NCI-H526 (cell line): ENCODE results near the gene SETD5.

Experiments used
- DNase-seq, 2 experiments: peaks; one replicate each; lab custom pipeline; 2025; lab: John Stamatoyannopoulos, UW

The SETD5 gene

GRCh38 chr3:9388562-9389272 is 8.7 kb upstream of the SETD5 start:
- DNase-seq, result no peak

DNA sequence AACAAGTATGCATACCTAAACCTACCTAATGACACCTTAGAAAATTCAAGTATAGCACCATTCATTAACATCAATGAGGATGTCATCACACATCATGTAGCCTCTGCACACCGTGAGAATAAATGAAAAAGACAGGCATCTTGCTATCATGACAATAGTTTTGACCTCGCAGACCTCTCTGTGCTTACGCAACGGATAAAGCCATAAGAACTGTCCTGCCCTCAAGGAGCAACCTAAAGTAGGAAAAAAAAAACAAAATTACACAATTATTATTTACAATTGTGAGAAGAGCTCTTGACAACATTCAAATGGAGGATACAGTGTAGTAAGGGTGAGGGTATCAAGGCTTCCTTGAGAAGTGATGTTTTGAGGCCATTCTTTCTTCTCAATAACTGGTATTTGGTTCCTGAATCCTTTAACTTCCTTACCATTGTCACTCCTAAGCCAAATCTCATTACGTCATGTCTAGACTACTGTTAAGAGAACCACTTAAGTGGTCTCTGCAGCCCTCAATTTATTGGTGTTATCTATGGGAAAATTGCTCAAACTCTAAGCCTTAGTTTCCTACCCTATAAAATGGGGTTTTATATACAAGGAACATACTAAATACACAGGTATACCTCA is 7.0 kb upstream of the SETD5 start:
- no peak for DNase-seq

GRCh38 chr3:9392041-9392440 is 5.4 kb upstream of the SETD5 start:
- no peak for DNase-seq

DNA sequence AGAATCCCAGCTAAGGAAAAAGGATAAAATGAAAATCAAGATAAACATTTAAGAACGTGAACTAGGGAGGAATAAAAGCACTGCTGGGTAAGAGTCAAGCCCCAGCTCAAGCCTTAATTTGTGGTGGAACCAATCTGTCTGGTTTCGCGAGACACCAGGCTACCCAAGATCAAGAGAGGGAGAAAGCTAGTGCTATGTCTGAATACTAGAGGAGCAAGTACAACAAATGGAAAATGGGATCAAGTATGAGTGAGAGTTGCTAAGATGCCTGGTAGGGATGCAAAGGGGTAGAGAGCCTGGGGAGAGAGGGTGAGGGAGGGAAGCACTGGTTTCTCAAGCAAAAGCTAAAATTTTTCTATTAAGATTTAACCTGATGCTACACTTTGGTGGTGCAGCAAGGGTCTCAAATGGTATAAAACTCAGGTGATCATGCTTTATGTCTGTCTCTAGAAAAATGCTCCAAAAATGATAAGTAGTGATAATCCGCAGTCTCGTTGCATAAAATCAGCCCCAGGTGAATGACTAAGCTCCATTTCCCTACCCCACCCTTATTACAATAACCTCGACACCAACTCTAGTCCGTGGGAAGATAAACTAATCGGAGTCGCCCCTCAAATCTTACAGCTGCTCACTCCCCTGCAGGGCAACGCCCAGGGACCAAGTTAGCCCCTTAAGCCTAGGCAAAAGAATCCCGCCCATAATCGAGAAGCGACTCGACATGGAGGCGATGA is 1.7 kb upstream of the SETD5 start:
- DNase-seq, result no peak

DNA sequence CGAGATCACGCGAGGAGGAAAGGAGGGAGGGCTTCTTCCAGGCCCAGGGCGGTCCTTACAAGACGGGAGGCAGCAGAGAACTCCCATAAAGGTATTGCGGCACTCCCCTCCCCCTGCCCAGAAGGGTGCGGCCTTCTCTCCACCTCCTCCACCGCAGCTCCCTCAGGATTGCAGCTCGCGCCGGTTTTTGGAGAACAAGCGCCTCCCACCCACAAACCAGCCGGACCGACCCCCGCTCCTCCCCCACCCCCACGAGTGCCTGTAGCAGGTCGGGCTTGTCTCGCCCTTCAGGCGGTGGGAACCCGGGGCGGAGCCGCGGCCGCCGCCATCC is 1.1 kb upstream of the SETD5 start:
- DNase-seq, result peak in 1 of 2 experiments; percentile 85

GRCh38 chr3:9396632-9397331 is 633 bp upstream of the SETD5 start:
- DNase-seq, result peak; percentile 97 to 99

DNA sequence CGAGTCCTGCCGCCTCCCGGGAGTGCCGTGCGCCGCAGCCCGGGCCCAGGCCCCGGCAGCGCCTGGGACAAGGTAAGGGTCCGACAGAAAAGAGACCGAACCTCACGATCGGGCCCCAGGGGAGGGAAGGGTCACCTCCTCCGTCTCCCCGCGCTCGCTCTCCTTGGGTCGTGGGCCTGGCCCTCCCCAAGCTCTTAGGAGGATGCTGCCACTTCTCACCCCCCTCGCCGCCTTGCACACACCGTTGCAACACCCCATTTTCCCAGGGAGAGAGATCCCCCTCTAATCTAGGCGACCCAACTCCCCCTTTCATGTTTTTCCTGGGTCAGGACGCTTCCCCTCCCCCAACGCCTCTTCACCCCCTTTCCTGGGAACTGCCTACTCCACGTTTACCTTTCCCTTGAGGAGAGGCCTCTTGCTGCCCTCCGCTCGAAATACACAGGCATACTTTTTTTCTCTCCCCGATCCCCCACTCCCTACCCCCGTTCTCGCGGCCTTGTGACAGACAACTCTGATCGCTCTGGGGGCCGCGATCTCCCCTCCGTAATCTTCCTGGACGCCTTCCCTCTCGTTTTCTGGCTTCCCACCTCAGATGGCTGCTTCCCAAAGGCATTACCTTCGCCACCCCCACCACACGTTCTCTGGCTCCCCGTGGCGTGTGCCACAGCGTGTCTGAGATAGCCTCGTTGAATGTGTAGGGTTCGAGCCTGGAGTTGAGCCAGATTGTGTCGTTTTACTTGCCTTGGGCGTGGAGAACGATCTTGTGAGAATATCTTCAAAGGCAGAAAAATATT is 688 bp downstream of the SETD5 start:
- peak in 1 of 2 experiments; percentile 47 for DNase-seq

DNA sequence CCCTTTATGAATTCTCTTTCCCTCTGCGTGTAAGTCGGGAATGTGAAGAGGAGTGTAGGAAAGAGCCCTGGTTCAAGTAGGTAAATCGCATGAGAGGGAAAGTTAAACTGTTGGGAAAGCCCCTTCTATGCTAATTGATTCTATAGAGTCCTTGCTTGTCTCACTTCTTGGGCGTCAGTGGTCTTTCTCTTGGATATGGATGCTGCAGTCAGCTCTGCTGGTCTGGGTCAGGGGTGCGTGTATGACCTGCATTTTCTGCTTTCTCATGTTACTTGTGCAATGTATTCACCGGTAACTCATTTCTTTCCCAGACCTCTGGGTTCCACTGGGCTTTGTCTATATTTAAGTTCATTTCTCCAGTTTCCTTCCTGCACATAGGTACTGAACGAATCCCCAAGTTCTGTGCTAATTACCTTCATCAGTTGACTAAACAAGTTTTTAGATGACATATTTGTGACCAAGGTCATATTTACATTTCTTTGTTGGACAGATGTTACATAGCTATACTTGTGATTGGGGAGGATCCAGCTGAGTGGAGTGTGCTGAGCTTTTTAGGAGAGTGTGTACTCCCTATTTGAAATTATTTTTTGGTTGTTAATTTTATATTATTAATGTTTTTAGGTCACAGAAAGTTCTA is 1.4 kb downstream of the SETD5 start:
- DNase-seq, result peak; percentile 29 to 33

GRCh38 chr3:9399337-9399703 is 1.9 kb downstream of the SETD5 start:
- DNase-seq, result no peak

DNA sequence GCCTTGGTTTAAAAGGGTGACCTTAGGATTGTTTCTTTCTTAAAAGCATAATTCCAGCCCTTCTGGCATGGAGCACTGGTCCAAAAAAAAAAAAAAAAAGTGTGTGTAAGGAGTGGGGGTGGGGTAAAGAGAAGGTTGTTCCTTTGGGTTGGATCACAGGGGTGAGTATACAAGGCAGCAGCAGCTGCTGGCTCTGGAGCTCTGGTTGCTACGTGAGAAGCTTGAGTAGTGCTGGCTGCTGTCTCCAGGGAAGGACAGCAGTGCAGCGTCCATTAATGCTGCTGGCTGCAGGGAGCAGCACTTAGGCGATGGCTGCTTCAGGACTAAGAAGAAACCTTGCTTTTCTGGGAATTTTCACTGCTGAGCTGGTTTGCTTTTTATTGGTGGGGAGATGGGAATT is 2.3 kb downstream of the SETD5 start:
- DNase-seq, result peak; percentile 46 to 83

DNA sequence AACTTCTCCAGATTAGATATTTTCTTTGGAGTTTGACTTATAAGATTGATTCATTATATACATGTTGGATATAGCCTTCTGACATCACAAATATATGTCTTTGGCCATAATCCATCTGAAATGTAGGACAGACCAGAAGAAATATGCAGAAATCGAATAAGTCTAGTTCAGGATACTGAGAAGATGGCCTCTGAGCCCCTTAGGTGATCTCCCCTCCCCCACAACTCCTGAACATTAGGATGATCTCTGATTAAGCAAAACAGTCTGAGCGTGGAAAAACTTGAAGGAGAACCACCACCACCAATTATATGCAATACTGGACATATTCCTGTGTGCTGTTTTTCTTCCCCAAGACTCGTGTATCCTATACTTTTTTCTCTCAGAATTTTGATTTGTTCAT is 3.2 kb downstream of the SETD5 start:
- peak in 1 of 2 experiments; percentile 57 for DNase-seq

DNA sequence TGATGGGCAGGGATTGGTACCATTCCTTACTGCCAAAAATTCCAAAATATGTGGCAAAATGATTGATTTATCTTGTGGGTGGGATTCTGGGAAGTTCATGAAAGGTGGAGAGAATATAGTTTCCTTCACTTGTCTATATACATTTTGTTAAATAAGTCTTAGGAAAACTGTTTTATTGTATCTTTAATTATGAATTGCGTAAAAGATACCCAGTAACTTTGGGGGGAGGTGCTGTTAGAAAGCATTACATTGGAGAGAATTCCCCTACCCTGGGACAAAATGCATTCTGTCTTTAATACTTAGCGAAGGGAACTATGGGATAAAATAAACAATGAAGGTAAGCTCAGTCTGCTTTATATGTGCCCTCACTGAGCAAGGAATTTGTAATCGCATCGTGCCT is 4.6 kb downstream of the SETD5 start:
- peak in 1 of 2 experiments; percentile 9 for DNase-seq

DNA sequence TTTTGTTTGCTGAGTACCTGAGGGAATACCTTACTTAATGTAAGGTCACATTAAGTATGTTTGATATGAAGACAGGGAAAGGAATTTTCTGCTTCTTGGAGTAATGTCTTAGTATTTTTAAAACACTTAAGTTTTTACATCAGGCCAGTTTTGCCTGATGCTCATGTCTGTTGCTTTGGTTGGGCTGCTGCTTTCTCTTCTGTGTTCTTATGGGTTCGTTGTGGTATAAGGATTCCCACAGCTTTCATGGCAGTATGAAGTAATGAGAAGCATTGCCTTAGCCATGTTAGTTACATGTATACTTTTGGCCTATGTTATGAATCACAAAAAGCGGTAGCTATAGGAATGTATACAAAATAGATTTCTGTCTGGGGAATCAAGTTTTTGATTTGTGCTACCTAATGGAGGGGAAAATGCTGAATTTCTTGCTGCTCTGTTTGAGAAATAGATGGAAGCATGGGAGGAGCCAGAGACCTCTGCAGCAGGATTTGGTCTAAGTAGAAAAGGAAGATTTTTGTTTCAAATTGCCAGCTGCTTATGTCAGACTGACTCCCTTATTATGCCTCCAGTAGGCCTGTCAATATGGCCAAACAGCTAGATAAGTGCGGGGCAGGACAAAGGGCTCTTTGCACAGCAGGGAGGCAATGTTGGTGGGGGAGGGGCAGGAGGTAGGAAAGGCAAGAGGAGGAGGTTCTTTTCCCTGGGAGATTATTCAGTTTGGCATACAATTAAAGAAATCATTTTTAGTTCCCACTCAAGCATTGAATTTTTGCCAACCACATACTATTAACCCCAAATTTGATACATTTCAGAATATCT is 5.2 kb downstream of the SETD5 start:
- DNase-seq, result peak; percentile 57 to 78

DNA sequence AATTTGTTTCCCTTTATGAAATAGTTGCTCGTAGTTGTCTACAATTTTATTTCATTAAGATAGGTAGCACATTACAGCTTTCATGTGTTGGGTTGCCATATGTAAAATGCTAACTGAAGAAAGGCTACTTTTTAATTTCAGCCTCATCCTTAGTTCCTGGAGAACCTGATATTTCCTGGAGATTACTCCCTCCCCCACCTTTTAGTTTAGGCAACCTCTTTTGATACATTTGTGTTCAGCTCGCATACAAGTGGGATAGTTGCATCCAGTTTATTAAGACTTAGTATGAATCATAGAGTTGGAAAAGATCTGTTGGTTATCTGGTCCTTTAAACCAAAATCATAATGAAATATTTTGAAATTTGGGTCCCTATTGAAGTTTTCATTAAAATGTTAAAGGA is 6.0 kb downstream of the SETD5 start:
- no peak for DNase-seq

DNA sequence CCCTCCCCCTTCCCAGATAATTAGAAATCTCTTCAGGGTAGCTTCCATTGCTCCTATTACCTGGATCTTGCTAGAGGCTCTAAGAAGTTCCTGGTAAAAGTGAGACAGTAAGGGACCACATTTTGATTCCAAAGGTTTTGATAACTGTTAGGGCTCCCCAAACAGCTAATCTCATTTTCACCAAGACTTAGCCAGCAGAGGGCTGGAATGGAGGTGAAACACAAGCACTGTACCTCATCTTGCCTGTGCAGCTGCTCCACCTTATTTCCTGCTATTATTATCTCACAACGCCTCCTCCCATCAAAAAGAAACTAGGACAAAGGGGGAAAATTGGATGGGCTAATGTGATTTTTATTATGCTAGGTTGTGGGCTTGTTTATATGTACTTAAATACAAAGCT is 7.3 kb downstream of the SETD5 start:
- DNase-seq, result peak in 1 of 2 experiments; percentile 9

DNA sequence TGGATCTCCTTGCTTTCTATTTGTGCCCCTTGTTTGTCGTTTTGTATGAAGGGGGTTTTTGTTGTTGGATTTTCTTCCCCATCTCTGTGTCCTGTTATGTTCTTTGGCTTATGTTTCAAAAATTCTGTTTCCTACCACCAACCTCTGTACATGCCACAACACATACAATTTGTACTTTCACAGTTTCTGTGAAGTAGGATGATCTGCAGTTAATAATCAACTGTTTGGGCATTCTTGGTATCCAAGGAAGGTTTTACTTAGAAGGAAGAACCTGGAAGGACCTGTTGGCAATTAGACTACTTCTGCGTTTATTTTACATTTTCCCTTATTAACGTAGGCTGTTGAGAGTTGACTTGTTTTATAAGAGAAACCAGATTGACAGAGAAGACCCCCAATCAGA is 8.3 kb downstream of the SETD5 start:
- no peak for DNase-seq

DNA sequence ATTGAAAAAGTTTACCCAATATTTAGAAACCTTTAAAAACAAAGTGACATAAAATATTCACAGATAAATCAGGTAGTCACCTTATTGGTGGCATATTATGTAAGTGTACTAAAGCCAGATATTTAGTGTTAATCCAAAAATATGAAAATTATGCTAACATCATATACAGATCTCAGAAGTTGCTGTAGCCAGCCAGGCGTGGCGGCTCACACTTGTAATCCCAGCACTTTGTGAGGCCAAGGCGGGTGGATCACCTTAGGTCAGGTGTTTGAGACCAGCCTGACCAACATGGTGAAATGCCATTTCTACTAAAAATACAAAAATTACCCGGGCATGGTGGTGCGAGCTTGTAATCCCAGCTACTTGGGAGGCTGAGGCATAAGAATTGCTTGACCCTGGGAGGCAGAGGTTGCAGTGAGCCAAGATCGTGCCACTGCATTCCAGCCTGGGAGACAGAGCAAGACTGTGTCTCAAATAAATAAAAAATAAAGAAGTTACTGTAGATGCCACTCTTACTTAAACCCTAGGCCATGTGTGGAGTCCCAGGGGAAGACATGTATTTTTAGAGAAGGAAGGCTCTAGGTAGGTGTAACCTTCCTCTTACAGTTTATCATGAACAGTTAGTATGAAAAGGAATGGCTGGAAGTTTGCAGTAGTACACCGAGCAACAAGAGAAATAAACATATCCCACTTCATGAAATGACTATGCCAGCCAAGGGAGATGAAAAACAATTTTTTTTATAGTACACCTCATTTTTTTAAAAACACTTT is 9.6 kb downstream of the SETD5 start:
- no peak for DNase-seq

- DNase-seq, result no peak
Observed at GRCh38 chr3:9408061-9408460, 10.6 kb downstream of the SETD5 start.

DNA sequence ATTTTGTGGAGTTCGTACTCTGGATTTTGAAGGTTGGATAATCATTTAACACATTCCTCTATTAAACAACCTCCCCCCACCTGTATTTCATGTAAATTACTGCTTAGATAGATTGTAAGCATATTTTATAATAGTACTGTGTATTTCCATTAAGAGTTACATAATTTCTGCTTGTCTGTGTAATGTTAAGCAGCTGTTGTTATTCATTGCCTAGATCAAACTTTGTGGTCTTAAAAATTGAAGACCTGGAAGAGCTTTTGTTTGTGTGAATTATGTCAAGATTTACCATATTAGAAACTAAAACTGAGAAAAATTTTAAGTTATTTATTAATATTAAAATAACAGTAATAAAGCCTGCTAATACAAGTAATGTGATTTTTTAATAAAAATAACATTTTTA is 11.1 kb downstream of the SETD5 start:
- DNase-seq, result no peak
